HL-60/S4 treated with phorbol 12-myristate 13-acetate at 8.2 ng/mL for 4 days and 3 days (cell line): Measurements from ENCODE around the gene POR.

Experiments
- in situ Hi-C: fragments of 300-500 bp; cut with MboI; formaldehyde crosslinking; loops from 2 replicates; pipeline ENCODE4 v1.15.0; 2022; ENCODE audit warnings: low sequenced_read_pairs

Gene POR

GRCh38 chr7:75969704-75970498, 54.9 kb downstream of the POR start:
- in situ Hi-C loops, result no loop called here

- in situ Hi-C loops, result no loop called here
Measured at GRCh38 chr7:75971309-75971960, 56.5 kb downstream of the POR start.

GRCh38 chr7:75971961-75972763, 57.2 kb downstream of the POR start:
- in situ Hi-C loops, result no loop called here

GRCh38 chr7:75977743-75978142, 62.8 kb downstream of the POR start:
- in situ Hi-C loops, result no loop called here

GRCh38 chr7:75979759-75980429, 64.9 kb downstream of the POR start:
- in situ Hi-C loops, result no loop called here

- in situ Hi-C loops, result no loop called here
Measured at GRCh38 chr7:75980430-75981202, 65.7 kb downstream of the POR start.

GRCh38 chr7:75981203-75981452, 66.2 kb downstream of the POR start:
- in situ Hi-C loops, result no loop called here

- in situ Hi-C loops, result no loop called here
Measured at GRCh38 chr7:75981453-75982305, 66.7 kb downstream of the POR start.

GRCh38 chr7:75982306-75983064, 67.5 kb downstream of the POR start:
- in situ Hi-C loops, result no loop called here

- in situ Hi-C loops, result no loop called here
Measured at GRCh38 chr7:75983471-75984129, 68.6 kb downstream of the POR start.

GRCh38 chr7:75984130-75985008, 69.4 kb downstream of the POR start:
- in situ Hi-C loops, result no loop called here

GRCh38 chr7:75985009-75985517, 70.1 kb downstream of the POR start:
- in situ Hi-C loops, result no loop called here

- in situ Hi-C loops, result no loop called here
Measured at GRCh38 chr7:75985518-75986146, 70.7 kb downstream of the POR start.

- in situ Hi-C loops, result no loop called here
Measured at GRCh38 chr7:75986147-75986781, 71.3 kb downstream of the POR start.

GRCh38 chr7:75987026-75987804, 72.3 kb downstream of the POR start:
- in situ Hi-C loops, result no loop called here
